K562 treated with DMSO at 1 percent for 4 hours (cell line): ENCODE results near the gene SH2B2. TPM values are rescaled to one million over a fixed set of nuclear protein-coding genes. Genes with fewer than 3 reads are reported as not detected.

ENCODE experiments used
- total RNA-seq: library from RNA; unstranded; fragments of 300-600 nt; gene quantifications from 2 replicates; pipeline ENCODE4 v1.2.3, GENCODE V29; 2022; ENCODE audit not compliant: insufficient read depth

The SH2B2 gene
- 1.3 and 2.0 TPM in 2 replicates for total RNA-seq

GRCh38 chr7:102286237-102287110 lies at the start of gene SH2B2:
TSS of gene SH2B2 (plus strand) at chr7:102286868. CDS start at chr7:102300551, 13,683 bp downstream.

GRCh38 chr7:102356344-102356743 lies 69.7 kb downstream of the SH2B2 start, which contains the start of gene SPDYE6:
TSS of gene SPDYE6 (minus strand) at chr7:102356444. CDS start at chr7:102356023, 421 bp downstream.

Other genes with a start within 250 kb of the SH2B2 start
- gene SPDYE6, start 69.6 kb downstream of the SH2B2 start, total RNA-seq: not detected in 2 replicates
- 26.0 and 27.3 TPM in 2 replicates for gene PRKRIP1, start 109.5 kb downstream of the SH2B2 start, total RNA-seq
- gene ORAI2, start 146.7 kb downstream of the SH2B2 start, total RNA-seq: 38.7 and 56.0 TPM in 2 replicates
- 5.9 and 7.2 TPM in 2 replicates for gene ALKBH4, start 178.0 kb downstream of the SH2B2 start, total RNA-seq
- gene LRWD1, start 178.1 kb downstream of the SH2B2 start, total RNA-seq: 48.7 and 58.7 TPM in 2 replicates
- gene POLR2J, start 192.1 kb downstream of the SH2B2 start, total RNA-seq: 130 and 146 TPM in 2 replicates
- 4.9 and 13.9 TPM in 2 replicates for gene RASA4B, start 230.9 kb downstream of the SH2B2 start, total RNA-seq